ENCODE data around the gene RAD54L.
"Not testable (repeated sequence)": the region's sequence is repeated elsewhere in the genome, so short reads cannot be mapped to it uniquely, and the experiment has no call there.

The RAD54L gene

GRCh38 chr1:46319960-46320914, 72.7 kb downstream of the RAD54L start:
- DNase-seq (ENCODE audit: low spot score): not testable (repeated sequence)

GRCh38 chr1:46322191-46322590, 74.6 kb downstream of the RAD54L start:
- DNase-seq (ENCODE audit: low spot score): not testable (repeated sequence)

- not testable (repeated sequence) for DNase-seq (ENCODE audit: low spot score)
Measured at GRCh38 chr1:46325285-46326076, 77.9 kb downstream of the RAD54L start.
